GM12878 (cell line): ENCODE data around the gene MGAT3. TPM values are rescaled to one million over a fixed set of nuclear protein-coding genes. Genes with fewer than 3 reads are reported as not detected.

Source experiments
- ATAC-seq: fragments of 200-7000 bp; cut with Tn5 transposase; 3 replicates; pipeline ENCODE4 v1.9.1; 2020; ENCODE audit warnings: mild to moderate bottlenecking, moderate library complexity
- BruUV-seq: library from RNA; stranded (reverse); fragments of 400-500 nt; replicated peaks from 2 replicates; lab custom pipeline; 2021; lab: Mats Ljungman, UMichigan
- CTCF ChIA-PET: fragments of 300-600 bp; sonication (Branson Sonifier 250); formaldehyde crosslinking; extraction: SDS; loops from one replicate; lab custom pipeline; 2021; ENCODE audit warnings: inconsistent platforms; lab: Yijun Ruan, JAX
- POLR2A ChIA-PET: fragments of 350-600 bp; formaldehyde crosslinking; extraction: SDS; loops from one replicate; lab custom pipeline; 2021; ENCODE audit warnings: inconsistent platforms; lab: Charles Lee
- RAD21 ChIA-PET: fragments of 300-600 bp; sonication (Branson Sonifier 250); formaldehyde crosslinking; loops from one replicate; lab custom pipeline; 2023; ENCODE audit warnings: antibody characterized with exemption; ENCODE audit not compliant: unreplicated experiment; lab: Charles Lee
- SMC1A ChIA-PET: fragments of 300-600 bp; sonication (Branson Sonifier 250); formaldehyde crosslinking; loops from one replicate; lab custom pipeline; 2023; ENCODE audit not compliant: unreplicated experiment, uncharacterized antibody; lab: Charles Lee
- DNase-seq: peaks from one replicate; pipeline ENCODE4 v3.0.0-alpha.2; 2011; ENCODE audit warnings: low read depth, low spot score
- FAIRE-seq: peaks from 3 replicates; lab custom pipeline; 2011; peaks lifted over from hg19 to GRCh38; lab: Jason Lieb, UNC
- H2AFZ ChIP-seq: 2 replicates; pipeline ENCODE4 v1.6.0; 2011; ENCODE audit warnings: low read depth, low read length, control low read depth; ENCODE audit not compliant: control insufficient read depth
- H3K27ac ChIP-seq: 2 replicates; pipeline ENCODE4 v1.5.1; 2011; ENCODE audit warnings: control low read depth; ENCODE audit not compliant: control insufficient read depth, insufficient read depth
- H3K27me3 ChIP-seq, 2 experiments: replicated peaks in 1 of 2; 2 replicates each; pipeline versions ENCODE4 v1.6.0 to v1.6.1; 2011; ENCODE audit warnings: low read length in 1 of 2; ENCODE audit not compliant: control insufficient read depth in 2 of 2, insufficient read depth in 2 of 2
- H3K36me3 ChIP-seq, 2 experiments: 2 replicates each; pipeline ENCODE4 v1.5.1; 2011; ENCODE audit warnings: low read length in 1 of 2; ENCODE audit not compliant: control insufficient read depth in 2 of 2, insufficient read depth in 2 of 2
- H3K4me1 ChIP-seq: 2 replicates; pipeline ENCODE4 v1.6.1; 2011; ENCODE audit warnings: mild to moderate bottlenecking, low read length, moderate library complexity, mixed read lengths; ENCODE audit not compliant: control insufficient read depth, insufficient read depth
- H3K4me2 ChIP-seq: 2 replicates; pipeline ENCODE4 v1.6.0; 2011; ENCODE audit warnings: control low read depth; ENCODE audit not compliant: control insufficient read depth, insufficient read depth
- H3K4me3 ChIP-seq: fragments of 200-600 bp; sonication (generic); 2 replicates; pipeline ENCODE4 v1.5.1; 2016
- H3K79me2 ChIP-seq: 2 replicates; pipeline ENCODE4 v1.6.0; 2011; ENCODE audit warnings: low read length; ENCODE audit not compliant: control insufficient read depth, insufficient read depth
- H3K9ac ChIP-seq: 2 replicates; pipeline ENCODE4 v1.8.0; 2011; ENCODE audit warnings: low read length, control low read depth, mixed read lengths; ENCODE audit not compliant: control insufficient read depth, insufficient read depth
- H3K9me3 ChIP-seq: replicated peaks from 3 replicates; pipeline ENCODE4 v1.5.1; 2011; ENCODE audit warnings: mild to moderate bottlenecking, low read length; ENCODE audit not compliant: control insufficient read depth, insufficient read depth
- H4K20me1 ChIP-seq: 2 replicates; pipeline ENCODE4 v1.6.0; 2011; ENCODE audit not compliant: control insufficient read depth, insufficient read depth
- BHLHE40 ChIP-seq, 2 experiments: fragments of 450-650 bp in 1 of 2; IDR thresholded peaks; 2 replicates each; pipeline ENCODE4 v1.6.1; 2011 to 2017; ENCODE audit warnings: low read depth in 2 of 2, borderline replicate concordance in 1 of 2, improper control_type of control experiment in 1 of 2, low read length in 1 of 2, mild to moderate bottlenecking in 1 of 2
- KLF5 ChIP-seq: fragments of 450-650 bp; IDR thresholded peaks from 2 replicates; pipeline ENCODE4 v1.6.1; 2014; ENCODE audit warnings: mild to moderate bottlenecking; ENCODE audit not compliant: partially characterized antibody
- MXI1 ChIP-seq: fragments of 150-350 bp; IDR thresholded peaks from 2 replicates; pipeline ENCODE4 v1.6.1; 2011; ENCODE audit warnings: low read depth, mild to moderate bottlenecking, inconsistent platforms, low read length, improper control_type of control experiment
- SMAD1 ChIP-seq: fragments of 450-650 bp; IDR thresholded peaks from 2 replicates; pipeline ENCODE4 v1.6.1; 2018; ENCODE audit warnings: mild to moderate bottlenecking, low read depth; ENCODE audit not compliant: partially characterized antibody
- STAT3 ChIP-seq: IDR thresholded peaks from 2 replicates; pipeline ENCODE4 v1.6.1; 2011; ENCODE audit warnings: low read depth, low read length, improper control_type of control experiment
- ZNF24 ChIP-seq: fragments of 450-650 bp; IDR thresholded peaks from 2 replicates; pipeline ENCODE4 v1.6.1; 2017; ENCODE audit warnings: antibody characterized with exemption, mild to moderate bottlenecking
- WGBS: methylation state at CpG from one replicate; pipeline ENCODE4 v1.1.6; 2016; ENCODE audit warnings: low lambda C conversion rate; ENCODE audit not compliant: insufficient replicate concordance, insufficient coverage; ENCODE audit errors: missing lambda C conversion rate; 5-methylcytosine and 5-hydroxymethylcytosine counted together
- in situ Hi-C: fragments of 300-500 bp; cut with MboI; formaldehyde crosslinking; loops from 9 replicates; pipeline ENCODE4 v1.14.3; 2018; ENCODE audit warnings: mixed read lengths
- intact Hi-C: fragments of 100-400 bp; cut with micrococcal nuclease; formaldehyde crosslinking; loops from one replicate; pipeline ENCODE4 v1.14.2; 2022; ENCODE audit not compliant: unreplicated experiment
- polyA plus RNA-seq, 11 experiments: library from polyadenylated mRNA; depleted of rRNA in 4 of 11; unstranded in 6 of 11; stranded (reverse) in 5 of 11; fragments of >200 nt; fragmentation: Nextera tagmentation in 4 of 11; fragmentation: Illumina TruSeq in 1 of 11; extraction: Ambion mirVana in 4 of 11; extraction: Trizol in 1 of 11; gene quantifications; 1 replicate in 1 of 11; 2 replicates in 10 of 11; pipeline versions ENCODE4 v1.2.1 to v1.2.3, GENCODE V29; 2011 to 2016; ENCODE audit warnings: inconsistent platforms in 2 of 11, missing spikeins in 2 of 11, low read depth in 1 of 11
- total RNA-seq, 4 experiments: library from RNA; depleted of rRNA in 3 of 4; stranded (reverse); fragments of >200 nt in 3 of 4; fragmentation: Illumina TruSeq in 1 of 4; extraction: Trizol in 1 of 4; gene quantifications; 2 replicates each; pipeline versions ENCODE4 v1.2.1 to v1.2.3, GENCODE V29; 2013 to 2021
- TF ChIP-seq, protein P1 (sequence below): fragments of 450-650 bp; formaldehyde crosslinking; IDR thresholded peaks from 2 replicates; pipeline ENCODE4 v1.4.0; 2022; ENCODE audit warnings: mild to moderate bottlenecking, moderate library complexity
- TF ChIP-seq, protein P2 (sequence below): fragments of 150-350 bp; IDR thresholded peaks from 2 replicates; pipeline ENCODE4 v1.6.1; 2014; ENCODE audit warnings: mild to moderate bottlenecking, low read depth, low read length

The MGAT3 gene
- total and polyA plus RNA-seq, 10 of the 15 experiments (the other 5 are each of a cell fraction or from before 2014, with no cell fraction given), result 0.32 to 40.2 (median 11.9) TPM

DNA sequence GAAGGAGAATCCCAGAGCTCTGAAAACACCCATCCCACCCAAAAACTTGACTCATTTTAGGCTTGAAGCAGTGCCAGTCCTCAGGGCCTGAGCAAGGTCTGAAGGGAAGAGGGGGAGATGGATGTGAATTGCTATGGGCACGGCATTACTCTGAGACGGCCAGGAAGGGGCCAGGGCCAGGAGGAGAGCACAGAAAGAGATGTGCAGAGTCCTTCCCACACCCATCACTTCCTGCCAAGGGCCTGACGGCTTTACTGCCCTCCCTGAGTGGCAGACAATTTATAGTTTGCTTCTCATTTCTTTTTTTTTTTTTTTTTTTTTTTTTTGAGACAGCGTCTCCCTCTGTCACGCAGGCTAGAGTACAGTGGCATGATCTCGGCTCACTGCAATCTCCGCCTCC is 34.7 kb upstream of the MGAT3 start (continued):
- TF ChIP-seq, protein P1, sequence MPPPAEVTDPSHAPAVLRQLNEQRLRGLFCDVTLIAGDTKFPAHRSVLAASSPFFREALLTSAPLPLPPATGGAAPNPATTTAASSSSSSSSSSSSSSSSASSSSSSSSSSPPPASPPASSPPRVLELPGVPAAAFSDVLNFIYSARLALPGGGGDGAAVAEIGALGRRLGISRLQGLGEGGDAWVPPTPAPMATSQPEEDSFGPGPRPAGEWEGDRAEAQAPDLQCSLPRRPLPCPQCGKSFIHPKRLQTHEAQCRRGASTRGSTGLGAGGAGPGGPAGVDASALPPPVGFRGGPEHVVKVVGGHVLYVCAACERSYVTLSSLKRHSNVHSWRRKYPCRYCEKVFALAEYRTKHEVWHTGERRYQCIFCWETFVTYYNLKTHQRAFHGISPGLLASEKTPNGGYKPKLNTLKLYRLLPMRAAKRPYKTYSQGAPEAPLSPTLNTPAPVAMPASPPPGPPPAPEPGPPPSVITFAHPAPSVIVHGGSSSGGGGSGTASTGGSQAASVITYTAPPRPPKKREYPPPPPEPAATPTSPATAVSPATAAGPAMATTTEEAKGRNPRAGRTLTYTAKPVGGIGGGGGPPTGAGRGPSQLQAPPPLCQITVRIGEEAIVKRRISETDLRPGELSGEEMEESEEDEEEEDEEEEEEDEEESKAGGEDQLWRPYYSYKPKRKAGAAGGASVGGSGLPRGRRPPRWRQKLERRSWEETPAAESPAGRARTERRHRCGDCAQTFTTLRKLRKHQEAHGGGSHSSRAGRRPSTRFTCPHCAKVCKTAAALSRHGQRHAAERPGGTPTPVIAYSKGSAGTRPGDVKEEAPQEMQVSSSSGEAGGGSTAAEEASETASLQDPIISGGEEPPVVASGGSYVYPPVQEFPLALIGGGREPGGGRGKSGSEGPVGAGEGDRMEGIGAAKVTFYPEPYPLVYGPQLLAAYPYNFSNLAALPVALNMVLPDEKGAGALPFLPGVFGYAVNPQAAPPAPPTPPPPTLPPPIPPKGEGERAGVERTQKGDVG (CRISPR knock-in tag), result no peak

- Histone ChIP-seq H3K4me2 (no peak overlapping the region), H3K4me3 (no peak overlapping the region), H3K27me3 (no peaks in the 10 kb centered on the region), H4K20me1 (no peaks in the 10 kb centered on the region), H3K4me1 (no peaks in the 10 kb centered on the region)
- RAD21 ChIA-PET, result no interaction called here
- TF ChIP-seq KLF5 (no peak), BHLHE40 (IDR thresholded peaks at IDR 0.05; ENCODE audit: borderline replicate concordance in 1 of 2, low read depth in 2 of 2, low read length in 1 of 2) (no peak), SMAD1 (no peak), MXI1 (no peak), STAT3 (no peak), ZNF24 (no peak)
- TF ChIP-seq, protein P2, sequence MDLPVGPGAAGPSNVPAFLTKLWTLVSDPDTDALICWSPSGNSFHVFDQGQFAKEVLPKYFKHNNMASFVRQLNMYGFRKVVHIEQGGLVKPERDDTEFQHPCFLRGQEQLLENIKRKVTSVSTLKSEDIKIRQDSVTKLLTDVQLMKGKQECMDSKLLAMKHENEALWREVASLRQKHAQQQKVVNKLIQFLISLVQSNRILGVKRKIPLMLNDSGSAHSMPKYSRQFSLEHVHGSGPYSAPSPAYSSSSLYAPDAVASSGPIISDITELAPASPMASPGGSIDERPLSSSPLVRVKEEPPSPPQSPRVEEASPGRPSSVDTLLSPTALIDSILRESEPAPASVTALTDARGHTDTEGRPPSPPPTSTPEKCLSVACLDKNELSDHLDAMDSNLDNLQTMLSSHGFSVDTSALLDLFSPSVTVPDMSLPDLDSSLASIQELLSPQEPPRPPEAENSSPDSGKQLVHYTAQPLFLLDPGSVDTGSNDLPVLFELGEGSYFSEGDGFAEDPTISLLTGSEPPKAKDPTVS, result no peak
- TF ChIP-seq, all 136 proteins: peak for 0
- H3K36me3 ChIP-seq, result peaks cover 9 to 13% of the 10 kb centered on the region in 2 experiments; a peak in 3 of 4 replicates
- DNase-seq (no peak), ATAC-seq (no peak), FAIRE-seq (no peak)
- WGBS, result 86% methylated on average over 6 of the region's 6 CpGs
- CTCF ChIA-PET, result no interaction called here
- no peak overlapping the region for H3K27ac ChIP-seq
- intact Hi-C loops, result no loop called here
- no peak overlapping the region for H2AFZ ChIP-seq
- H3K9ac ChIP-seq, result no peak overlapping the region
- SMC1A ChIA-PET, result no interaction called here
- in situ Hi-C loops, result no loop called here
- no peaks in the 10 kb centered on the region for H3K9me3 ChIP-seq
- POLR2A ChIA-PET, result no interaction called here
- no peaks in the 10 kb centered on the region for H3K79me2 ChIP-seq
- no TSS peak for BruUV-seq
Measured at GRCh38 chr22:39422721-39423120, 34.1 kb upstream of the MGAT3 start.
